Loucy (cell line): ENCODE results near the gene EEA1.

Experiments used
- H2AFZ ChIP-seq: fragments of 200-600 bp; sonication (generic); 2 replicates; pipeline ENCODE4 v1.6.0; 2016; ENCODE audit warnings: antibody characterized with exemption, mild to moderate bottlenecking, low read length, moderate library complexity
- H3F3A ChIP-seq: fragments of 200-600 bp; 2 replicates; pipeline ENCODE4 v1.6.0; 2016; ENCODE audit warnings: antibody characterized with exemption, low read depth, mild to moderate bottlenecking
- H3K27me3 ChIP-seq: fragments of 200-600 bp; sonication (generic); 2 replicates; pipeline ENCODE4 v1.6.1; 2014; ENCODE audit warnings: low read length, mild to moderate bottlenecking; ENCODE audit not compliant: insufficient read depth, poor library complexity, severe bottlenecking
- H3K36me3 ChIP-seq: fragments of 200-600 bp; sonication (generic); 2 replicates; pipeline ENCODE4 v1.6.1; 2016; ENCODE audit warnings: low read length; ENCODE audit not compliant: insufficient read depth
- H3K4me1 ChIP-seq: fragments of 200-600 bp; sonication (generic); 2 replicates; pipeline ENCODE4 v1.5.1; 2014; ENCODE audit warnings: low read length, mild to moderate bottlenecking; ENCODE audit not compliant: insufficient read depth, poor library complexity, severe bottlenecking
- H3K4me2 ChIP-seq: fragments of 200-600 bp; sonication (generic); 2 replicates; pipeline ENCODE4 v1.6.0; 2014; ENCODE audit warnings: antibody characterized with exemption, low read length, low read depth, mild to moderate bottlenecking; ENCODE audit not compliant: poor library complexity, severe bottlenecking
- H3K4me3 ChIP-seq: fragments of 200-600 bp; sonication (generic); 2 replicates; pipeline ENCODE4 v1.5.1; 2014; ENCODE audit warnings: low read length, mild to moderate bottlenecking, mixed read lengths; ENCODE audit not compliant: poor library complexity, severe bottlenecking
- H3K79me2 ChIP-seq: fragments of 200-600 bp; sonication (generic); 2 replicates; pipeline ENCODE4 v1.6.1; 2014; ENCODE audit warnings: low read length; ENCODE audit not compliant: insufficient read depth
- H3K9ac ChIP-seq: fragments of 200-600 bp; sonication (generic); 2 replicates; pipeline ENCODE4 v1.6.0; 2014; ENCODE audit warnings: mild to moderate bottlenecking, low read depth, low read length, moderate library complexity; ENCODE audit not compliant: poor library complexity, severe bottlenecking
- H3K9me2 ChIP-seq: fragments of 200-600 bp; sonication (generic); replicated peaks from 2 replicates; pipeline ENCODE4 v1.6.1; 2016; ENCODE audit warnings: low read depth, low read length, mixed read lengths
- H3K9me3 ChIP-seq: fragments of 200-600 bp; sonication (generic); 2 replicates; pipeline ENCODE4 v1.6.1; 2014; ENCODE audit warnings: mild to moderate bottlenecking, antibody characterized with exemption, low read length, low read depth; ENCODE audit not compliant: insufficient read depth
- H4K20me1 ChIP-seq: fragments of 200-600 bp; sonication (generic); 2 replicates; pipeline ENCODE4 v1.6.0; 2014; ENCODE audit warnings: antibody characterized with exemption, low read length, mild to moderate bottlenecking; ENCODE audit not compliant: insufficient read depth, poor library complexity, severe bottlenecking
- CTCF ChIP-seq: fragments of 200-600 bp; sonication (generic); conservative IDR thresholded peaks from 2 replicates; pipeline ENCODE4 v1.5.1; 2014; ENCODE audit warnings: mild to moderate bottlenecking, antibody characterized with exemption, low read length
- EZH2phosphoT487 ChIP-seq: fragments of 200-600 bp; IDR thresholded peaks from 2 replicates; pipeline ENCODE4 v1.6.1; 2018; ENCODE audit warnings: antibody characterized with exemption, mild to moderate bottlenecking, moderate library complexity, borderline replicate concordance

The EEA1 gene

DNA sequence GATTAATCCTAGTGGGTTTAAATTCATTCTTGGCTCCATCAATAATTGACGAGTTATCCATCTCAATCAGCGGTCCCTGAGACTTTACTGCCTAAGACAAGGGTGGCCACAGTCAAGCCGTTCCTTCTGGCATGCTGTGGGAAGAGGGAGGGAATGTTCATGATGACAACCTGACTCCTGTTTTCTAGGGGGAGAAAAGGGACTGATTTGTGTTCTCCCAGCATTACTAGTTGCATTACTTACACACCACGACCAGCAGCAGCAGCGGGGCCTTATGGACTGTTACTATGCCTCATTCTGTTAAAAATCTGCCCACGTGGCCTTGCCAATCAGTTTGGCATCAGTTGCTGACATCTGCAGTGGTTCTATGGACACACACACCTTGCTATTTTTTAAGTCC is 196.4 kb downstream of the EEA1 start:
- H3K9ac ChIP-seq = no peak overlapping the region
- H4K20me1 ChIP-seq = no peaks in the 10 kb centered on the region
- no peaks in the 10 kb centered on the region for H3K9me2 ChIP-seq
- H3K4me2 ChIP-seq = no peak overlapping the region
- TF ChIP-seq EZH2phosphoT487 (no peak), CTCF (no peak)
- H3F3A ChIP-seq = no peaks in the 10 kb centered on the region
- no peaks in the 10 kb centered on the region for H3K9me3 ChIP-seq
- no peaks in the 10 kb centered on the region for H3K4me1 ChIP-seq
- H2AFZ ChIP-seq = no peak overlapping the region
- H3K27me3 ChIP-seq = no peaks in the 10 kb centered on the region
- H3K79me2 ChIP-seq = no peaks in the 10 kb centered on the region
- no peaks in the 10 kb centered on the region for H3K36me3 ChIP-seq
- H3K4me3 ChIP-seq = no peak overlapping the region

GRCh38 chr12:92732216-92732615 is 196.9 kb downstream of the EEA1 start:
- Histone ChIP-seq H3F3A (no peaks in the 10 kb centered on the region), H4K20me1 (no peaks in the 10 kb centered on the region), H3K36me3 (no peaks in the 10 kb centered on the region), H2AFZ (no peak overlapping the region), H3K79me2 (no peaks in the 10 kb centered on the region), H3K4me1 (no peaks in the 10 kb centered on the region), H3K9me2 (no peaks in the 10 kb centered on the region), H3K9ac (no peak overlapping the region), H3K4me3 (no peak overlapping the region), H3K27me3 (no peaks in the 10 kb centered on the region), H3K9me3 (no peaks in the 10 kb centered on the region), H3K4me2 (no peak overlapping the region)
- TF ChIP-seq EZH2phosphoT487 (no peak), CTCF (no peak)

- Histone ChIP-seq H2AFZ (no peak overlapping the region), H3K4me3 (no peak overlapping the region), H3F3A (no peaks in the 10 kb centered on the region), H3K9me2 (no peaks in the 10 kb centered on the region), H3K9ac (no peak overlapping the region), H3K9me3 (no peaks in the 10 kb centered on the region), H3K36me3 (no peaks in the 10 kb centered on the region), H3K79me2 (no peaks in the 10 kb centered on the region), H3K4me1 (no peaks in the 10 kb centered on the region), H4K20me1 (no peaks in the 10 kb centered on the region), H3K27me3 (no peaks in the 10 kb centered on the region), H3K4me2 (no peak overlapping the region)
- TF ChIP-seq EZH2phosphoT487 (no peak), CTCF (no peak)
These were observed 198.3 kb downstream of the EEA1 start for GRCh38 chr12:92730758-92731157.
